Kidney (tissue), 14 donors: Measurements from ENCODE around the gene ANP32A. TPM values are rescaled to one million over a fixed set of nuclear protein-coding genes. Genes with fewer than 3 reads are reported as not detected.

ENCODE experiments used
- DNase-seq, 5 donors: peaks; one replicate each; pipeline ENCODE4 v3.0.0-alpha.2; 2013 to 2020
- FAIRE-seq: peaks from 2 replicates; lab custom pipeline; 2012; peaks lifted over from hg19 to GRCh38; lab: Jason Lieb, UNC
- H3K27ac ChIP-seq, 2 donors: one replicate each; pipeline ENCODE4 v1.7.0; 2013; ENCODE audit warnings: low read depth in 2 of 2, low read length in 2 of 2, inconsistent platforms in 1 of 2
- H3K27me3 ChIP-seq: one replicate; pipeline ENCODE4 v1.7.1; 2013; ENCODE audit warnings: low read length, inconsistent platforms; ENCODE audit not compliant: control insufficient read depth, insufficient read depth
- H3K36me3 ChIP-seq, 3 donors: one replicate each; pipeline versions ENCODE4 v1.7.0 to v1.7.1; 2013; ENCODE audit warnings: low read length in 3 of 3, control low read depth in 1 of 3, inconsistent platforms in 1 of 3; ENCODE audit not compliant: insufficient read depth in 3 of 3, control insufficient read depth in 2 of 3
- H3K4me1 ChIP-seq, 3 donors: one replicate each; pipeline versions ENCODE4 v1.7.0 to v1.7.1; 2013; ENCODE audit warnings: low read length in 3 of 3, inconsistent platforms in 1 of 3, low read depth in 1 of 3; ENCODE audit not compliant: control insufficient read depth in 2 of 3, insufficient read depth in 2 of 3
- H3K4me3 ChIP-seq, 3 donors: one replicate each; pipeline versions ENCODE4 v1.7.0 to v1.8.1; 2013; ENCODE audit warnings: low read length in 3 of 3, control low read depth in 1 of 3, inconsistent platforms in 1 of 3
- H3K9ac ChIP-seq, 3 donors: one replicate each; pipeline versions ENCODE4 v1.7.0 to v1.7.1; 2013; ENCODE audit warnings: low read length in 3 of 3, control low read depth in 1 of 3, inconsistent platforms in 1 of 3
- H3K9me3 ChIP-seq, 3 donors: one replicate each; pipeline versions ENCODE4 v1.7.0 to v1.7.1; 2013; ENCODE audit warnings: low read length in 3 of 3, control low read depth in 1 of 3, inconsistent platforms in 1 of 3; ENCODE audit not compliant: control insufficient read depth in 2 of 3, insufficient read depth in 1 of 3
- intact Hi-C: fragments of 100-400 bp; cut with DNase I; formaldehyde crosslinking; loops from one replicate; pipeline ENCODE4 v1.11.1; 2022
- polyA plus RNA-seq: library from polyadenylated mRNA; stranded (reverse); fragments of 350-450 nt; fragmentation: Illumina TruSeq; extraction: RNeasy Lipid Tissue Mini Kit (QIAGEN cat#74804); gene quantifications from one replicate; pipeline ENCODE4 v1.2.3, GENCODE V29; 2014; ENCODE audit warnings: low read depth, low replicate concordance; ENCODE audit not compliant: insufficient read depth
- total RNA-seq: library from RNA; stranded (reverse); fragmentation: NEBNext Ultra II Directional; extraction: Animal tissue kit (Norgen Biotek cat#: 25700); gene quantifications from one replicate; pipeline ENCODE4 v1.2.1, GENCODE V29; 2021
- TF ChIP-seq, protein P1 (sequence below): IDR thresholded peaks from 3 replicates; pipeline ENCODE4 v1.5.1; 2012; ENCODE audit warnings: mild to moderate bottlenecking, moderate library complexity, borderline replicate concordance; ENCODE audit not compliant: insufficient read depth; ENCODE audit errors: extremely low read depth
- donor health status: control.
- donor health status: control.
- donor health status: control.
- donor health status: control.
- donor health status: control.
- donor health status: DM: yes; HTN: yes; CAD: no.
- donor health status: Normal renal cell carcinoma (clear cell type).

ANP32A gene
- total and polyA plus RNA-seq, 2 donors from 2014 or later: 113 to 148 TPM

DNA sequence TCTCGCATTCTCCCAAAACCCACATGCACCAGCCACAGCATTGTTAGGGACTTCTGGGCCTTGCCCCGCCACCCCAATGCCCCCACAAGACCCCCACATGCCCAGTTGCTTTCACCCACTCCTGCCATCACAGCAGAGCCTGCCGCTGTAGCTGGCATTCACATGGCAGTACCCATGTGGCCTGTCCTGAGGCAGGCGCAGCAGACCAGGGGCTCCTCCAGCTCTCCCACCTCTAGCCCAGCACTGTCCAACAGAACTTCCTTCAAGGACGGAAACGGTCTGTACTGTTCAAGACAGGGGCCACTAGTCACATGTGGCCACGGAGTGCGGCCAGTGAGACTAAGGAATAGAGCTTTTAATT lies 32.5 kb downstream of the ANP32A start:
- H3K9ac ChIP-seq: no peak overlapping the region
- H3K9me3 ChIP-seq: no peaks in the 10 kb centered on the region
- peaks cover 0 to 14% (median 4%) of the 10 kb centered on the region in 3 donors for H3K36me3 ChIP-seq
- H3K27ac ChIP-seq: no peak overlapping the region
- TF ChIP-seq, protein P1, sequence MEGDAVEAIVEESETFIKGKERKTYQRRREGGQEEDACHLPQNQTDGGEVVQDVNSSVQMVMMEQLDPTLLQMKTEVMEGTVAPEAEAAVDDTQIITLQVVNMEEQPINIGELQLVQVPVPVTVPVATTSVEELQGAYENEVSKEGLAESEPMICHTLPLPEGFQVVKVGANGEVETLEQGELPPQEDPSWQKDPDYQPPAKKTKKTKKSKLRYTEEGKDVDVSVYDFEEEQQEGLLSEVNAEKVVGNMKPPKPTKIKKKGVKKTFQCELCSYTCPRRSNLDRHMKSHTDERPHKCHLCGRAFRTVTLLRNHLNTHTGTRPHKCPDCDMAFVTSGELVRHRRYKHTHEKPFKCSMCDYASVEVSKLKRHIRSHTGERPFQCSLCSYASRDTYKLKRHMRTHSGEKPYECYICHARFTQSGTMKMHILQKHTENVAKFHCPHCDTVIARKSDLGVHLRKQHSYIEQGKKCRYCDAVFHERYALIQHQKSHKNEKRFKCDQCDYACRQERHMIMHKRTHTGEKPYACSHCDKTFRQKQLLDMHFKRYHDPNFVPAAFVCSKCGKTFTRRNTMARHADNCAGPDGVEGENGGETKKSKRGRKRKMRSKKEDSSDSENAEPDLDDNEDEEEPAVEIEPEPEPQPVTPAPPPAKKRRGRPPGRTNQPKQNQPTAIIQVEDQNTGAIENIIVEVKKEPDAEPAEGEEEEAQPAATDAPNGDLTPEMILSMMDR: no peak
- no peaks in the 10 kb centered on the region for H3K27me3 ChIP-seq
- DNase-seq (no peak), FAIRE-seq (no peak)
- H3K4me1 ChIP-seq: peaks cover 0 to 37% (median 35%) of the 10 kb centered on the region in 3 donors
- intact Hi-C loops: no loop called here
- H3K4me3 ChIP-seq: no peak overlapping the region

DNA sequence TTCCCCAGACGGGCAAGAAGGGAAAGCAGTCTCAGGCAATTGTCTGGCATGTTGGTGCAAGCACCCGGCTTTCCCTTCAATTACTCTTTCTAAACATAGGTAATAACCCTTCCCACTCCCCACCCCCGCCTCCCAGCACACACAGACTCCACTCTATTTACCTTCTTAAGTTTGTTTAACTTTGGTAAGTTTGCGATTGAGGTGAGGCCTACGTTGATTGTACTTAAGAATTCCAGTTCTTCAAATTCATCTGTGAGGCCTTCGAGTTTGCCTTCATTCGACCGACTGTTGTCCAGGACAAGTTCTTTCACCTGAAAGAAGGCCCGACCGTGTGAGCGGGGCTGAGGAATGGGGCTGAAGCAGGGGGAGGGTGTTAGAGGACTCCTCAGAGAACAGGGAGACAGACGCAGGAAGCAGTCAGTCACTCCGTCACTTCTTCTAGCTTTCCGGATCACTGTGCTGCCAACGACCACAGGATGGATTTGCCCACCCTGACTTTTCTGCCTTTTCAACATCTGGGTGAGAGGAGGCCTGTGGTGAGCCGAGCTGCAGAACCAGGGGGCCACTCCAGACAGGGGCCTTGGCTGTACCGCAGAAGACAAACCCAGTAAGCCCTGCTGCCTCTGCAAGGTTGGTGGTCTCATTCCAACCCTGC lies 33.0 kb downstream of the ANP32A start:
- Histone ChIP-seq H3K4me1 (peaks cover 0 to 33% (median 32%) of the 10 kb centered on the region in 3 donors), H3K36me3 (peaks cover 0 to 17% (median 8%) of the 10 kb centered on the region in 3 donors), H3K9ac (no peak overlapping the region), H3K4me3 (no peak overlapping the region), H3K27me3 (no peaks in the 10 kb centered on the region), H3K27ac (no peak overlapping the region), H3K9me3 (no peaks in the 10 kb centered on the region)
- no peak for DNase-seq
- FAIRE-seq: no peak
- intact Hi-C loops: no loop called here
- TF ChIP-seq, protein P1: no peak

DNA sequence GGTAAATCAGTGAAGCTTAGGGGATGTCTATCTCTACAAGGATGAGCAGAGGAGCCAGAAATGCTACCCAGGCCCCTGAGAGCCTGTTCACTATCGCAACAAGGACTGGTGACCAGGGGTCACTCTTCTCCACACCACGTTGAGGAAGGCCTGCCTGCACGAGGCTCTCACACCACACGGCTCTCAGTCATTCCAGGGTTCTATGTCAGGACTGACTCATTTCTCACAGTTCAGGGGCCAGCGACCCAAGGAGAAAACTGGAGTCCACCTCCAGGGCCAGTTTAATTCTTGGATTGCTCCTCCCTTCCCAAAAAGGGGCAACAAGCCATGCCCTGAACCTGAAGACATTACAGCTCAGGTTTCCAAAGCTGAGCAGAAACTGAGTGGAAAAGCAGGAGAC lies 33.9 kb downstream of the ANP32A start:
- H3K4me3 ChIP-seq: no peak overlapping the region
- intact Hi-C loops: no loop called here
- FAIRE-seq (no peak), DNase-seq (peak in 1 of 5 donors; percentile 17)
- H3K4me1 ChIP-seq: peaks cover 0 to 28% (median 22%) of the 10 kb centered on the region in 3 donors
- H3K36me3 ChIP-seq: peaks cover 4 to 27% (median 8%) of the 10 kb centered on the region in 3 donors
- H3K9ac ChIP-seq: no peak overlapping the region
- H3K27me3 ChIP-seq: no peaks in the 10 kb centered on the region
- H3K9me3 ChIP-seq: no peaks in the 10 kb centered on the region
- no peak overlapping the region for H3K27ac ChIP-seq
- TF ChIP-seq, protein P1: no peak
